ENCODE measurements around the gene KHDC1L.
"Not testable (repeated sequence)": the region's sequence is repeated elsewhere in the genome, so short reads cannot be mapped to it uniquely, and the experiment has no call there.

Gene KHDC1L

DNA sequence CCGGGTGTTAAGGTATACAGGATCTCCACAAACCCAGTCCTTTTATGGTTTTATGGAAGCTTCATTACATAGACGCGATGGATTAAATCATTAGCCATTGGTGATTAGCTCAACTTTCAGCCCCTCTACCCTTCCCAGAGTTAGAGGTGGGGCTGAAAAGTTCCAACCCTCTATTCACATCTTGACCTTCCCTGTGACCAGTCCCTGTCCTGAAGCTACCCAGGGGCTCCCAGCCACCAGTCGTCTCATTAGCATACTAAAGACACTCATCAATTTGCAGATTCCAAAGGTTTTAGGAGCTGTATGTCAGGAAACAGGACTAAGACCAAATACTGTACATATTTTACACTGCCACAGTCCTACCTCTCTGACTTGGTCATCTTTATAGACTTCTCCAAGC is 21.0 kb downstream of the KHDC1L start:
- no peak for DNase-seq

DNA sequence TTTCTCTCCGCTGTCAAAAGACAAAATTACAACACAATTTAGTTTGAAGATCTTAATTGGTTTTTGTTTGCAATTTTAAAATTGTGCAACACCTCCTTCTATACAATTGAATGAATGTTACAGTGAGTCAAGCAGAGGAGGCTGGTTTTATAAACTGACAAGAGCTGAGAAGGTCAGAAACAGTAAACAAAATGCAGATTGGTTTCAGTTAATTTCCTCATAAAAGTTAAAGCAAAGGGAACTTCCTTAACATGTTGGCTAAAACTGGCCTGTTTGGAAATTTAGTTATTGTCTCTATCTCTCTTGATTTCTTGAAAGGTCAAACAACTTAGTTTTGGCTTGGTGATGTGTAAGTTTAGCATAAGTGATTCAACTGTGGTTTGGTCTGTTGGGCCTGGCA is 22.2 kb downstream of the KHDC1L start:
- no peak for DNase-seq

DNA sequence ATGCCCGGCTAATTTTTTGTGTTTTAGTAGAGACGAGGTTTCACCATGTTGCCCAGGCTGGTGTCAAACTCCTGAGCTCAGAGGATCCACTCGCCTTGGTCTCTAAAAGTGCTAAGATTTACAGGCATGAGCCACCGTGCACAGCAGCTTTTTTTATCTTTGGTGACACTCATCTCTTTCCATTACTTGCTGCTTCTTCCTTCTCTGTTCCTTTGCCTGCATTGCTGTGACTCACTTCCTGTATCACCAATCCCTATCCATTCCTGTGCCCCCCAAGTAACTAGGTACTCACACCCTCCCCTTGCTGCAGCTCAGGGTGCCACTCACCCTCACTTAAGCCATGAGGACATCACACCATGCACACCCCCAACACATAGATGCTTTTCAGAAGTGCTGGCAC is 24.6 kb downstream of the KHDC1L start:
- DNase-seq, result no peak

DNA sequence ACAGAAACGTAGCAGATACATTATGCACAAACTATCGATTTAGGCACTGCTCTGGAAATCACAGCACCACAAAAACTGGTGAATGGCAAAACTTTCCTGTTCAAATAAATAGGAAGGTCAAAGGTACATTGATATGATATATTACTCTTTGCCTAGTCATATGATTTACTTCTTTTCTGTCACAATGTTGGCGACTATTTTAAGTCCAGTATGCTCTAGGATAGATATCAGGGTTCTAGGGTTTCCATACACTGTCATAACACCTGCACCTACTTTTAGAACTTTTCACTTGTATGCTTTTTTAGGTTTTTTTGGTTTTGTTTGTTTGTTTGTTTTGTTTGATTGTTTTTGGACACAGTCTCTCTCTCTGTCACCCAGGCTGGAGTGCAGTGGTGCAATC is 25.0 kb downstream of the KHDC1L start:
- no peak for DNase-seq

DNA sequence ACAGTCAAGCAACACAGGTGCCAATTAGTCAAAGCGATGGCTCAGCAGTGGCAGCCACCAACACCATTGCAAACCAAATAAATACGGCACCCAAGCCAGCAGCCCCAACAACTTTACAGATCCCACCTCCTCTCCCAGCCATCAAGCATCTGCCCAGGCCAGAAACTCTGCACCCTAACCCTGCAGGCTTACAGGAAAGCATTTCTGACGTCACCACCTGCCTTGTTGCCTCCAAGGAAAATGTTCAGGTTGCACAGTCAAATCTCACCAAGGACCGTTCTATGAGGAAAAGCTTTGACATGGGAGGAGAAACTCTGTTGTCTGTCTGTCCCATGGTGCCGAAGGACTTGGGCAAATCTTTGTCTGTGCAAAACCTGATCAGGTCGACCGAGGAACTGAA is 30.6 kb downstream of the KHDC1L start:
- no peak for DNase-seq

DNA sequence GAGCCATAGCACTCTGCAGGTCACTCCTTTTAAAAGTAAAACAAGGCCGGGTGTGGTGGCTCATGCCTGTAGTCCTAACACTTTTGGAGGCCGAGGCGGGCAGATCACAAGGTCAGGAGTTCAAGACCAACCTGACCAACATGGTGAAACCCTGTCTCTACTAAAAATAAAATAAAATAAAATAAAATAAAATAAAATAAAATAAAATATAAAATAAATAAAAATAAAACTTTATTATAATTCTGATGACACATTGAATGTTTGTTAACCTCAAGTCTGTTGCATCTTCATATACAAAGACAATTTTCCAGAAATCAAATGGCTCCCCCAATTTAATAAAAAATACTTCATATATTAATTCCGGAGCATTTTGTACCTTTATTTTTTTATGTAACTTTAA is 32.0 kb downstream of the KHDC1L start:
- not testable (repeated sequence) for DNase-seq

DNA sequence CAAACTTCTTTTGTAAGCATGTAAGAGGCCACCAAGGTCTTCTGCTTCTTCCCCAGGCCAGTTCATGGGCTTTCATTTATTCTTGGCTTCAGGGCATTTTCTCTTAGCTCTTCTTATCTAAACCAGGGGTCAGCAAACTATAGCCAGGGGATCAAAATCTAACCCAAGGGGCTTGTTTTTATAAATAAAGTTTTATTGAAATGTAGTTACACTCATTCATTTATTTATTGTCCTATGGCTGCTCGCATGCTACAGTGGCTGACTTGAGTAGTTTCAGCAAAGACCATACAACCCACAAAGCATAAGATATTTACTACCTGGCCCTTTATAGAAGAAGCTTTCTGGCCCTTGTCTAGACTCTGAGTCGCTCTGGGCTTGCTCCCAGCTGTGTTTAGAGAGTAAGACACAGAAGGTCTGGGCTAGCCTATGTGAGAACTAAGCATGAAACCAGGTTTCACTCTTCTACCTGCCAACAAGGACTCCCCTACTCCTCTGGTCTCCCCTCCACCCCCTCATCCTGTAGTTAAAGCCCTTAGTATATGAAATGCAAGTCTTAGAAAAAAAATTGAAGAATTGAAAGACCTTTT is 43.2 kb downstream of the KHDC1L start:
- no peak for DNase-seq

DNA sequence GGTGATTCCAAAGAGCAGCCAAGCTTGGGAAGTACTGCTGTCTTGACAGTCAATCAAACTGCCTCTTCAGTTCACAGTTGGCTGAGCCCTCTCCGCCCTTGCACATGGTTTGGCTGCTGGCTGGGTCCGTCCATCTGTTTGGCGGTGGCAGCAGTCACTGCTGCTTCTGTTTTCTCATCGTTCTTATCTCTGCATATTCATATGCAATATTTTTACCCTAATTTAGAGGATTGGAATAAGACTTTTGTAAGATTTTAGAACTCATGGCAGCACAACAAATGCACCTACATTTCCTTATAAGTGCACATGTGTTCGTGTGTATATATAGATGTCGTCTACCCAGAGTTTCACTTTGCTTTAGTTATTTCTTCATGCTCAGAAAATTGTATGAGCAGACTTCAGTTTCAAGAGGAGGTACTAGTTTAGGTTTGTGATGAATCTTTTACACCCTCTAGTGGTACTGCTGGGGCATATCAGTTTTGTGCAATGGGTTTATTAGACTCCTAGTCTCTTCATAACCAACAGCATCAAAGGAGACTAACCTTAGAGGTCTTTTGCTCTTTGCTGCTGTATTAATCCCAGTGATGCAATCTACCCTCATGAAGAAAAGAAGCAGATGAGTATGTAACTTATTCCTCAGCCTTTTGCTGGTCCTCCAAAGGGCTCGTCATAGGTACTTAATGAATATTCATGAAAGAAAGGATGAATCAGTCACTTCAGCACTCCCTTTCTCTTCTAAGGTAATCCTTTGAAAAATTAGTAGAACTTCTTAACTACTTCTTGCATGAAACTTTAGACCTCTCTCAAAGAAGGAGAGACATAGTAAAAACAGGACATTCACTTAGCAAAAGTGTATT is 44.3 kb downstream of the KHDC1L start:
- DNase-seq, result peak; percentile 13

DNA sequence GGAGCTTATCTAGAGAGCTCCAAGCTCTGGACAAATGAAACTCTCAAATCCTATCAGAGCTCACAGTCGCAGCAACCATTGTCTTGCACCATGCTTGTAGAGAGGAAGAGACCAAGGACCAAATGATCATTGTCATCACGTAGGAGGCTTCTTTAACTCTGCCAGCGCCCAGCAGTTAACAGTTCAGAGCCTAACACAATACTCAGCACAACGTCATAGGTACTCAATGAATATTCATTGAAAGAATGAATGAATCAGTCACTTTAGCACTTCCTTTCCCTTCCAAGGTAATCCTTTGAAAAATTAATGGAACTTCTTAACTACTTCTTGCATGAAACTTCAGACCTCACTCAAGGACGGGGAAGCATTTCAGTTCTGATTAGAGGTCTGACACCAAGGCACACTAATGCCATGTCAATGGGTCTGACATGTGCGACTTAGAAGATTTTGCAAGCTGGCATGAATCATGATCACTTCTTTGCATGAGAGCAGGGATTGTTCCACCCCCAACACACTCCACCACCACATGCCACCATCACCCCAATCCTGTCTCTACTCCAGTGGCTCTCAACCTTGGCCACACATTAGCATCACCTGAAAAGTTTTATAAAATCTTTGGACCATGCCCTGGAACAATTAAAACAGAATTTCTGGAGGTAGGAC is 45.1 kb downstream of the KHDC1L start:
- DNase-seq, result no peak

DNA sequence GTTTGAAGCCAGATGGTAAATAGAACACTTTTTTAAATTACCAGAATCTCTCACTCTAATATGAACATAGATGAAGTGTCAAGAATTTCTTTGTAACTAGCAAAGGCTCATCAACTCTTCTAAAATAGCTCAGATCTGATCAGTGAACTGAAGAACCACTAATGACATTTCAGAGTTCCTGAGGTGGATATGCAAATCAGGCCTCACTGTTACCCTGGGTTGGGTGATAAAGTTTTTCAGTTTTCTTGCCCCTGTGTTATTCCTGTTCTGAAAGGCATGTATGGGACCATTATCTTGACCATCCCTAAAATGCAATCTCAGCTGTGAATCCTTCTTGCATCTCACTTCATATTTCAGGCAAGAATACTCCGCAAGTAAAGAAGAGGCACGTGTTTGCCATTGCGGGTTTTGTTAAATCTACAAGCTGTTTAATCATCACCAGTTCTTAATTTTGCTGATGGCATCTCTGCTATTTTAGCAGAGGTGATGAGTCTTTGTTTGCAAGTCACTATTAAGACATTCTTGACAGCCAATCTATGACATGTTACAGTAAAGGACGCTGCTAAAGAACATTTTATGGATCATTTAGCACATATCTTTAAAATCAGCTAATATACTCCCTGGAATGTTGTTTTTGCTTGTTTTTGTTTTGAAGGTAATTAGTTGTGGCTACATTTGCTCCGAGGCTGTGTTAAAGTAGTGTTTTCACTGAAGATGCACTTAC is 47.9 kb downstream of the KHDC1L start:
- DNase-seq, result no peak

DNA sequence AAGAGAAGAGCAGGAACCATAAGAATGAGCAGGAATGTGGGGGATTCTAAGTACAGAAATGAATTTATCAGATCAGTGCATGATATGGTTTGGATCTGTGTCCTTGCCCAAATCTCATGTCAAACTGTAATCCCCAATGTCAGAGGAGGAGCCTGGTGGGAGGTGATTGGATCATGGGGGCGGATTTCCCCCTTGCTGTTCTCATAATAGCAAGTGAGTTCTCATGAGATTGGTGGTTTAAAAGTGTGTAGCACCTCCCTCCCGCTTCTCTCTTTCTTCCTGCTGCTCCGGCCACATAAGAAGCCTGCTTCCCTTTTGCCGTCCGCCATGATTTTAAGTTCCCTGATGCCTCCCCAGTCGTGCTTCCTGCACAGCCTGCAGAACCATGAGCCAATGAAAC is 49.2 kb downstream of the KHDC1L start:
- no peak for DNase-seq

DNA sequence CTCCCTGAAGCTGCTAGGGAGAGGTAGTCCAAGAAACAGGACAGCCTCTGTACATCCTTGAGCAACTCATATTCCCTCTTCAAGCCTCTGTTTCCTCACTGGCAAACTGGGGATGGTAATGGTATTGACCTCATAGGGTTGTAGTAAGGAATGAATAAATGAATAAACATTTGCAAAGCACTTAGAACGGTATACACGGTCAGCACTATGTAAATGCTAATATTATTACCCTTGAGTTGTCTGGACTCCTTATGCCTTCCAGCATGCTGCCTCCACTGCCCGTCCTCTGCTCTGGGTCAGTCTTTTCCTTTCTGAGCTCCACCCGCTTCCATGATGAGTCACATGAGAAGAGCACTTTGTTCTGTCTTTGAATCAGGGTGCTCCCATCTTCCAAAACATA is 50.6 kb downstream of the KHDC1L start:
- DNase-seq, result no peak
